CD8-positive, alpha-beta memory T cell (primary cell): Measurements from ENCODE around the gene KRT8. TPM values are rescaled to one million over a fixed set of nuclear protein-coding genes. Genes with fewer than 3 reads are reported as not detected.
"Not testable (repeated sequence)": the region's sequence is repeated elsewhere in the genome, so short reads cannot be mapped to it uniquely, and the experiment has no call there.

Source experiments
- CTCF ChIA-PET: fragments of 350-600 bp; sonication (Branson Sonifier 250); formaldehyde crosslinking; loops from one replicate; lab custom pipeline; 2021; ENCODE audit warnings: antibody characterized with exemption; lab: Charles Lee
- POLR2A ChIA-PET: fragments of 350-600 bp; sonication (Branson Sonifier 250); formaldehyde crosslinking; loops from one replicate; lab custom pipeline; 2021; ENCODE audit warnings: antibody characterized with exemption; lab: Charles Lee
- DNase-seq, 5 donors: peaks; one replicate each; pipeline versions ENCODE4 v3.0.0 to v3.0.0-alpha.2; 2020 to 2022; ENCODE audit warnings: mixed read lengths in 1 of 5
- H3K27ac ChIP-seq: one replicate; pipeline ENCODE4 v1.7.0; 2013; ENCODE audit warnings: low read depth, mild to moderate bottlenecking, low read length, moderate library complexity
- H3K27me3 ChIP-seq: 2 replicates; pipeline ENCODE4 v1.7.0; 2013; ENCODE audit warnings: low read length, mild to moderate bottlenecking; ENCODE audit not compliant: insufficient read depth, poor library complexity, severe bottlenecking
- H3K36me3 ChIP-seq: 2 replicates; pipeline ENCODE4 v1.7.0; 2013; ENCODE audit warnings: mild to moderate bottlenecking, low read length, moderate library complexity; ENCODE audit not compliant: insufficient read depth
- H3K4me1 ChIP-seq: 2 replicates; pipeline ENCODE4 v1.7.0; 2013; ENCODE audit warnings: mild to moderate bottlenecking, low read length, moderate library complexity; ENCODE audit not compliant: insufficient read depth
- H3K4me3 ChIP-seq: 2 replicates; pipeline ENCODE4 v1.7.0; 2013; ENCODE audit warnings: mild to moderate bottlenecking, low read length
- H3K9me3 ChIP-seq: 2 replicates; pipeline ENCODE4 v1.7.0; 2013; ENCODE audit warnings: mild to moderate bottlenecking, low read length
- H3K27ac Mint-ChIP-seq, 8 donors: one replicate each; pipeline ENCODE4 v1.8.0; 2020 to 2021; ENCODE audit warnings: mixed read lengths in 8 of 8, mild to moderate bottlenecking in 6 of 8, inconsistent platforms in 3 of 8, moderate library complexity in 3 of 8
- H3K27me3 Mint-ChIP-seq, 2 donors: one replicate each; pipeline ENCODE4 v1.8.0; 2020 to 2021; ENCODE audit warnings: mixed read lengths in 2 of 2, mild to moderate bottlenecking in 1 of 2, moderate library complexity in 1 of 2
- H3K36me3 Mint-ChIP-seq, 3 donors: one replicate each; pipeline ENCODE4 v1.8.0; 2020 to 2021; ENCODE audit warnings: mixed read lengths in 3 of 3, inconsistent platforms in 1 of 3, mild to moderate bottlenecking in 1 of 3
- H3K4me1 Mint-ChIP-seq, 3 donors: one replicate each; pipeline ENCODE4 v1.8.0; 2020 to 2021; ENCODE audit warnings: mixed read lengths in 3 of 3, inconsistent platforms in 1 of 3, mild to moderate bottlenecking in 1 of 3
- H3K4me3 Mint-ChIP-seq, 7 donors: one replicate each; pipeline ENCODE4 v1.8.0; 2020 to 2021; ENCODE audit warnings: mixed read lengths in 7 of 7, mild to moderate bottlenecking in 6 of 7, moderate library complexity in 4 of 7, inconsistent platforms in 2 of 7
- H3K9me3 Mint-ChIP-seq, 5 donors: one replicate each; pipeline ENCODE4 v1.8.0; 2020 to 2022; ENCODE audit warnings: mixed read lengths in 5 of 5, mild to moderate bottlenecking in 3 of 5, moderate library complexity in 2 of 5, inconsistent platforms in 1 of 5
- polyA plus RNA-seq: library from polyadenylated mRNA; unstranded; fragments of 300-500 nt; fragmentation: Illumina TruSeq; gene quantifications from one replicate; pipeline ENCODE4 v1.2.3, GENCODE V29; 2021
- total RNA-seq, 2 experiments: library from RNA; stranded (reverse); gene quantifications; one replicate each; pipeline ENCODE4 v1.2.3, GENCODE V29; 2021

KRT8 gene
- total and polyA plus RNA-seq, 3 experiments from 2014 or later = 0.46 to 1.0 TPM; not detected in 1

GRCh38 chr12:52880499-52880898, 24.4 kb downstream of the KRT8 start:
- H3K27me3 ChIP-seq, H3K36me3 ChIP-seq, H3K36me3 Mint-ChIP-seq, H3K9me3 ChIP-seq, DNase-seq, H3K4me3 ChIP-seq, H3K4me1 ChIP-seq, H3K27ac ChIP-seq, POLR2A ChIA-PET, H3K9me3 Mint-ChIP-seq: not testable (repeated sequence)
- Mint-ChIP-seq H3K27ac (peak overlapping the region in 1 of 8 donors; percentile 51), H3K27me3 (peaks cover 10 to 16% of the 10 kb centered on the region in 2 donors), H3K4me1 (peaks cover 7 to 11% (median 8%) of the 10 kb centered on the region in 3 donors), H3K4me3 (peak overlapping the region in 4 of 7 donors; percentile 32 to 76 (median 64))
- CTCF ChIA-PET = interaction anchor here (0.6 to 16.3 kb wide), 14 partner anchors 9 to 757 kb away, joined by 3 to 276 read pairs (median 6); no protein-coding TSS in a partner anchor

DNA sequence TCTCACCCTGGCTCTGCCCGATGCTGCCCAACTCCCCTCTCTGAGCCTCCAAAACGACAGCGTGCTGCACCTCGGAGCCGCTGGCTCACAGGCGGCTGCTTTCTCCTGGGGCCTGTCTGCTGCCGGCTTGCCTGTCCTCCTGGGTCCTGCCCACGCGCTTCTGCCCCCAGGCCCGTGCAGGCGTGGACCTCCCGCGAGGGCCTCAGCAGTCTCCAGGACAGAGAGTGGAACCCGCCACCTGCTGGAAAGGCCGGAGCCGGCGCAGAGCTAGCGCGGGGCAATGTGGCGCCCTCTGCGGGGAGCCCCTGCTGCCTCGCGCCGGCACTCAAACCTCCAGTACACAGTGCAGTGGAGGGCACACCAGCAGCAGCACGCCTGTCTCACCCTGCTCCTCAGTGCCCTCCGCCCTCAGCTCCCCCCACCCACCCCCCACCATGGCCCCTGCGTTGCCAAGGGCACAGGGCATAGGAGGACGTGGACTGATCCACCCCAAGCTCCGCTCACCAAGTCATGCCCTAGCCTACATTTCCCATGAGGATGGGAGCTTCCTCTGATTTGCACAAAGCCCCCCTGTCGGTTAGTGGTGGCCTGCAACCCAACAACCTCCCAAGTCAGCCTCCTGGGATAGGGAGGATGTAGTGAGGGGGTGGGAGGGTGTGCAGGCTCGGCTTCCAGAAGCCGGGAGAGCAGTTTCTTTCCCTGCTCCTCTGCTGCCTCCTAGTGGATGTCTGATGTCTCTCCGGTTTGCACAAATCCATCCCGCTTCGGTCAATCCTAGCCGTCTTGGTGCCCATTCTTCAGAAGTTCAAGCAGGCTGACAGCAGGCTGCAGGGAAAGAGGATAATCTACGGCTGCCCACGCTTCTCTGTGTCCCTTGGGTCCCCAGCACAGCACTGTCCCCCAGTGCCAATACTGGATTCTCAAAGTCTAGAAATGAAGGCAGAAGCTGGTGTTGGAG, 25.2 kb downstream of the KRT8 start:
- peak overlapping the region in 1 of 8 donors; percentile 27 for H3K27ac Mint-ChIP-seq

GRCh38 chr12:52878507-52879393, 26.1 kb downstream of the KRT8 start:
- H3K4me3 Mint-ChIP-seq = no peak overlapping the region
- H3K9me3 Mint-ChIP-seq = no peaks in the 10 kb centered on the region

More for the DNA sequence above, 25.2 kb downstream of the KRT8 start:
- POLR2A ChIA-PET = interaction anchor here (1.2 kb wide), 1 partner anchor 294 kb away, joined by 3 read pairs; no protein-coding TSS in a partner anchor
- CTCF ChIA-PET = interaction anchor here (0.6 to 16.3 kb wide), 30 partner anchors 10 to 757 kb away, joined by 3 to 276 read pairs (median 4); partner anchors contain the start of gene KRT79
- Histone ChIP-seq H3K27me3 (no peaks in the 10 kb centered on the region), H3K4me3 (peak overlapping the region; percentile 49), H3K27ac (no peak overlapping the region), H3K9me3 (no peaks in the 10 kb centered on the region), H3K36me3 (no peaks in the 10 kb centered on the region), H3K4me1 (peaks cover 7% of the 10 kb centered on the region)
- Mint-ChIP-seq H3K27me3 (peaks cover 7 to 16% of the 10 kb centered on the region in 2 donors), H3K9me3 (no peaks in the 10 kb centered on the region), H3K4me1 (peaks cover 9 to 14% (median 9%) of the 10 kb centered on the region in 3 donors), H3K36me3 (no peaks in the 10 kb centered on the region), H3K4me3 (peak overlapping the region in 6 of 7 donors; percentile 53 to 76 (median 68))
- DNase-seq = peak; percentile 48 to 71 (median 56)

DNA sequence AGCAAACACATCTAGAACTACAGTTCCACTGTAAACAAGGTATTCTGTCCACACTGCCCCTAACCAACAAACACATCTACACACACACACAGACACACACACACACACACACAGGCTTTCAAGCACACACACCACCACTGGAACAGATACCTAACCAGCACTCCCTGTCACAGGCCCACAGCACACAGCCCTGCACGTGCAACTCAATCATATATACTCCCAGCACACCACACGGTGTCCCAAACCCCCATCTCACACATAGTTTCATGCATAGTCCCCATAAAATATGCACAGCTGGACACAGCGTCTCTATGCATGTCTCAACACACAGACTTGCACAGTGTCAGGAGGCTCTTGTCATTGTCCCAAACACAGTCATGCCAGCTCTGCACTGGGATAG, 27.6 kb downstream of the KRT8 start:
- Histone ChIP-seq H3K36me3 (no peaks in the 10 kb centered on the region), H3K4me3 (no peak overlapping the region), H3K4me1 (peaks cover 11% of the 10 kb centered on the region), H3K27ac (no peak overlapping the region), H3K27me3 (no peaks in the 10 kb centered on the region), H3K9me3 (no peaks in the 10 kb centered on the region)
- peaks cover 7 to 16% of the 10 kb centered on the region in 2 donors for H3K27me3 Mint-ChIP-seq
- H3K4me1 Mint-ChIP-seq = peaks cover 21 to 27% (median 22%) of the 10 kb centered on the region in 3 donors
- H3K9me3 Mint-ChIP-seq = no peaks in the 10 kb centered on the region
- POLR2A ChIA-PET = no interaction called here
- CTCF ChIA-PET = interaction anchor here (1.1 to 16.3 kb wide), 6 partner anchors 8 to 726 kb away, joined by 3 to 276 read pairs (median 8); no protein-coding TSS in a partner anchor
- H3K27ac Mint-ChIP-seq = peak overlapping the region in 2 of 8 donors; percentile 3 to 29
- H3K4me3 Mint-ChIP-seq = peak overlapping the region in 1 of 7 donors; percentile 0
- DNase-seq = no peak
- H3K36me3 Mint-ChIP-seq = no peaks in the 10 kb centered on the region

More at GRCh38 chr12:52878507-52879393, 26.1 kb downstream of the KRT8 start:
- Mint-ChIP-seq H3K27ac (peak overlapping the region in 1 of 8 donors; percentile 12), H3K4me1 (peaks cover 15 to 20% (median 15%) of the 10 kb centered on the region in 3 donors), H3K27me3 (peaks cover 7 to 16% of the 10 kb centered on the region in 2 donors), H3K36me3 (no peaks in the 10 kb centered on the region)
- Histone ChIP-seq H3K4me1 (peaks cover 11% of the 10 kb centered on the region), H3K36me3 (no peaks in the 10 kb centered on the region), H3K27me3 (no peaks in the 10 kb centered on the region), H3K4me3 (no peak overlapping the region), H3K9me3 (no peaks in the 10 kb centered on the region), H3K27ac (no peak overlapping the region)
- CTCF ChIA-PET = interaction anchor here (0.9 to 16.3 kb wide), 24 partner anchors 9 to 724 kb away, joined by 3 to 276 read pairs (median 4); no protein-coding TSS in a partner anchor
- no peak for DNase-seq
- POLR2A ChIA-PET = interaction anchor here (1.0 to 1.2 kb wide), 2 partner anchors 12 to 293 kb away, joined by 3 read pairs; no protein-coding TSS in a partner anchor

- H3K4me1 ChIP-seq = peaks cover 11% of the 10 kb centered on the region
- Mint-ChIP-seq H3K4me1 (peaks cover 21 to 27% (median 22%) of the 10 kb centered on the region in 3 donors), H3K27ac (no peak overlapping the region), H3K36me3 (no peaks in the 10 kb centered on the region), H3K27me3 (peaks cover 6 to 10% of the 10 kb centered on the region in 2 donors), H3K4me3 (no peak overlapping the region), H3K9me3 (no peaks in the 10 kb centered on the region)
- H3K27ac ChIP-seq = no peak overlapping the region
- no peaks in the 10 kb centered on the region for H3K36me3 ChIP-seq
- H3K27me3 ChIP-seq = no peaks in the 10 kb centered on the region
- H3K9me3 ChIP-seq = no peaks in the 10 kb centered on the region
- POLR2A ChIA-PET = no interaction called here
- no peak for DNase-seq
- no peak overlapping the region for H3K4me3 ChIP-seq
- CTCF ChIA-PET = interaction anchor here (2.5 to 16.3 kb wide), 3 partner anchors 9 to 294 kb away, joined by 9 to 276 read pairs (median 13); no protein-coding TSS in a partner anchor
These were observed 28.5 kb downstream of the KRT8 start for GRCh38 chr12:52876372-52876771.

- no peaks in the 10 kb centered on the region for H3K36me3 Mint-ChIP-seq
- Histone ChIP-seq H3K27ac (peak overlapping the region; percentile 58), H3K27me3 (no peaks in the 10 kb centered on the region), H3K4me1 (peaks cover 15% of the 10 kb centered on the region), H3K9me3 (no peaks in the 10 kb centered on the region), H3K36me3 (no peaks in the 10 kb centered on the region), H3K4me3 (peak overlapping the region; percentile 2)
- H3K27me3 Mint-ChIP-seq = peaks cover under 1 to 2% of the 10 kb centered on the region in 2 donors
- no peaks in the 10 kb centered on the region for H3K9me3 Mint-ChIP-seq
- H3K4me1 Mint-ChIP-seq = peaks cover 16 to 28% (median 23%) of the 10 kb centered on the region in 3 donors
- H3K4me3 Mint-ChIP-seq = peak overlapping the region; percentile 74 to 90 (median 81)
- H3K27ac Mint-ChIP-seq = peak overlapping the region in 6 of 8 donors; percentile 12 to 96 (median 68)
- CTCF ChIA-PET = interaction anchor here (1.6 to 16.3 kb wide), 4 partner anchors 10 to 292 kb away, joined by 11 to 276 read pairs (median 14); no protein-coding TSS in a partner anchor
- DNase-seq = no peak
- POLR2A ChIA-PET = no interaction called here
These were observed 30.1 kb downstream of the KRT8 start for GRCh38 chr12:52874573-52875435.
